GM23248 (cell line): ENCODE data around the gene MYO5B. TPM values are rescaled to one million over a fixed set of nuclear protein-coding genes. Genes with fewer than 3 reads are reported as not detected.

ENCODE experiments used
- DNase-seq: peaks from one replicate; pipeline ENCODE4 v3.0.0-alpha.2; 2015
- H2AFZ ChIP-seq: fragments of 200-600 bp; sonication (generic); 2 replicates; pipeline ENCODE4 v1.6.1; 2016; ENCODE audit warnings: antibody characterized with exemption
- H3F3A ChIP-seq: fragments of 200-600 bp; sonication (generic); 2 replicates; pipeline ENCODE4 v1.6.1; 2016; ENCODE audit warnings: mild to moderate bottlenecking, antibody characterized with exemption, mixed run types; ENCODE audit not compliant: insufficient read depth
- H3K27ac ChIP-seq: fragments of 200-600 bp; sonication (generic); 2 replicates; pipeline ENCODE4 v1.5.1; 2016; ENCODE audit warnings: mild to moderate bottlenecking
- H3K27me3 ChIP-seq: fragments of 200-600 bp; sonication (generic); replicated peaks from 2 replicates; pipeline ENCODE4 v1.6.1; 2016; ENCODE audit warnings: mild to moderate bottlenecking; ENCODE audit not compliant: insufficient read depth
- H3K36me3 ChIP-seq: fragments of 200-600 bp; sonication (generic); 2 replicates; pipeline ENCODE4 v1.6.1; 2016; ENCODE audit warnings: low read depth, mild to moderate bottlenecking
- H3K4me1 ChIP-seq: fragments of 200-600 bp; sonication (generic); 2 replicates; pipeline ENCODE4 v1.6.1; 2016; ENCODE audit warnings: mild to moderate bottlenecking; ENCODE audit not compliant: insufficient read depth
- H3K4me2 ChIP-seq: fragments of 200-600 bp; sonication (generic); one replicate; pipeline ENCODE4 v1.6.1; 2016; ENCODE audit warnings: mild to moderate bottlenecking; ENCODE audit not compliant: unreplicated experiment
- H3K4me3 ChIP-seq: fragments of 200-600 bp; sonication (generic); 2 replicates; pipeline ENCODE4 v1.5.1; 2016; ENCODE audit warnings: mild to moderate bottlenecking
- H3K79me2 ChIP-seq: fragments of 200-600 bp; sonication (generic); 2 replicates; pipeline ENCODE4 v1.6.1; 2016; ENCODE audit warnings: mild to moderate bottlenecking; ENCODE audit not compliant: insufficient read depth
- H3K9ac ChIP-seq: fragments of 200-600 bp; sonication (generic); 2 replicates; pipeline ENCODE4 v1.6.1; 2016; ENCODE audit warnings: mild to moderate bottlenecking
- H3K9me2 ChIP-seq: fragments of 200-600 bp; sonication (generic); 2 replicates; pipeline ENCODE4 v1.6.1; 2016; ENCODE audit warnings: mixed run types, mild to moderate bottlenecking, moderate library complexity; ENCODE audit not compliant: insufficient read depth
- H3K9me3 ChIP-seq: fragments of 200-600 bp; sonication (generic); one replicate; pipeline ENCODE4 v1.6.1; 2017; ENCODE audit warnings: low read depth
- H4K20me1 ChIP-seq: fragments of 200-600 bp; sonication (generic); 2 replicates; pipeline ENCODE4 v1.6.0; 2016; ENCODE audit not compliant: insufficient read depth
- EZH2 ChIP-seq: fragments of 200-600 bp; sonication (generic); IDR thresholded peaks from 2 replicates; pipeline ENCODE4 v1.6.1; 2018; ENCODE audit warnings: antibody characterized with exemption, mild to moderate bottlenecking; ENCODE audit not compliant: insufficient read depth, poor library complexity, severe bottlenecking
- EZH2phosphoT487 ChIP-seq: fragments of 200-600 bp; sonication (generic); IDR thresholded peaks from 2 replicates; pipeline ENCODE4 v1.6.1; 2018; ENCODE audit warnings: antibody characterized with exemption, moderate library complexity, mild to moderate bottlenecking, low read depth; ENCODE audit not compliant: insufficient read depth
- WGBS, 2 experiments: methylation state at CpG; one replicate each; pipeline ENCODE4 v1.1.6; 2015 to 2017; ENCODE audit warnings: low lambda C conversion rate in 2 of 2, low coverage in 1 of 2; ENCODE audit errors: missing lambda C conversion rate in 2 of 2; 5-methylcytosine and 5-hydroxymethylcytosine counted together
- in situ Hi-C: fragments of 300-500 bp; cut with MboI; formaldehyde crosslinking; loops from 2 replicates; pipeline ENCODE4 v1.15.0; 2020
- polyA plus RNA-seq: library from polyadenylated mRNA; unstranded; fragments of >200 nt; fragmentation: Nextera tagmentation; extraction: Ambion mirVana; gene quantifications from 2 replicates; pipeline ENCODE4 v1.2.1, GENCODE V29; 2016
- total RNA-seq: library from RNA; depleted of rRNA; stranded (reverse); fragments of >200 nt; shearing (Covaris generic); gene quantifications from 2 replicates; pipeline ENCODE4 v1.2.3, GENCODE V29; 2014

MYO5B gene
- total and polyA plus RNA-seq, 2 experiments from 2014 or later = 0.03 TPM; not detected in 1

- Histone ChIP-seq H3K27me3 (peaks cover 6% of the 10 kb centered on the region; the same call in 1 of the 2 replicates), H3K36me3 (no peaks in the 10 kb centered on the region), H3K79me2 (no peaks in the 10 kb centered on the region), H4K20me1 (no peaks in the 10 kb centered on the region), H3K4me2 (no peak overlapping the region), H3K4me1 (no peaks in the 10 kb centered on the region), H3K9ac (no peak overlapping the region), H3F3A (no peaks in the 10 kb centered on the region), H2AFZ (no peak overlapping the region), H3K9me2 (no peaks in the 10 kb centered on the region), H3K27ac (no peak overlapping the region), H3K4me3 (no peak overlapping the region), H3K9me3 (no peaks in the 10 kb centered on the region)
- DNase-seq = no peak
- TF ChIP-seq EZH2 (no peak), EZH2phosphoT487 (no peak)
- in situ Hi-C loops = no loop called here
- WGBS, 2 experiments = 2 to 8% methylated on average over 2 of the region's 2 CpGs
Measured at GRCh38 chr18:50171406-50171805, 23.5 kb downstream of the MYO5B start.

DNA sequence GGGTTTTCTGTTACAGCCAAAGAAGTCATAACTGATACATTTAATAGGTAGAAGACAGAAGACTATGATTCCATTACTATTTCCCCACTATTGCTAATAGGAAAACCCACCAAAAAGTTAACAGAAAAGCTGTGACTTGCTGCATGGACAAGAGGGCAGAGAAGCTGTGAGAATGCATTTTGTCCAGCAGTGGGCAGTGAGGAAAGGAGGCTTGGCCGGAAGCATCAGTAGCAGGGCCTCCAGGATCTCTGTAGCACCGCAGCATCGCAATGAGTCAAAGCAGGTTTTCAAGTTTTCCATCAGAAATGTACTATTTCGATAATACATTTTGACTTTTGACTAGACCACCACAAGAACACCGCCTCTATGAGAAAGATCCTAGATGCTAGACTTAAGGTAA lies 24.9 kb downstream of the MYO5B start:
- 37 to 42% methylated on average over 5 of the region's 5 CpGs for WGBS, 2 experiments
- Histone ChIP-seq H3F3A (no peaks in the 10 kb centered on the region), H2AFZ (no peak overlapping the region), H3K4me3 (no peak overlapping the region), H3K27me3 (peaks cover 4% of the 10 kb centered on the region; the same call in 1 of the 2 replicates), H3K4me1 (no peaks in the 10 kb centered on the region), H3K9me2 (no peaks in the 10 kb centered on the region), H3K4me2 (no peak overlapping the region), H3K79me2 (no peaks in the 10 kb centered on the region), H3K36me3 (no peaks in the 10 kb centered on the region), H3K9me3 (no peaks in the 10 kb centered on the region), H3K27ac (no peak overlapping the region), H3K9ac (no peak overlapping the region), H4K20me1 (no peaks in the 10 kb centered on the region)
- DNase-seq = no peak
- TF ChIP-seq EZH2phosphoT487 (no peak), EZH2 (no peak)
- in situ Hi-C loops = no loop called here

DNA sequence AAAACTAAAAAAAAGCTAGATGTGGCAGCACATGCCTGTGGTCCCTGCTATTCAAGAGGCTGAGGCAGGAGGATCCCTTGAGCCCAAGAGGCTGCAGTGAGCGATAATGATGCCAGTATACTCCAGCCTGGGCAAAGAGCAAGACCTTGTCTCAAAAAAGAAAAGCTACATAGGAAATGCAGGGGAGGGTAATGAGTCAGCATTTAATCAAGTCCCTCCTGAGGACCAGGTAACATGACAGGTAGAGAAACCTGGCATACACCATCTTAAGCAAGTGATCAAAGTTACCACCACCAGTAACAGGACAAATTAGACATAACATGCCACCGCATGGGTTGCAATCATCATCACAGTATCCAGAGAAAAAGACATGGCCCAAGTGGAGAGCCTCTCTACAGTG lies 25.8 kb downstream of the MYO5B start:
- in situ Hi-C loops = no loop called here
- H3K27me3 ChIP-seq = peaks cover 4% of the 10 kb centered on the region; the same call in 1 of the 2 replicates

DNA sequence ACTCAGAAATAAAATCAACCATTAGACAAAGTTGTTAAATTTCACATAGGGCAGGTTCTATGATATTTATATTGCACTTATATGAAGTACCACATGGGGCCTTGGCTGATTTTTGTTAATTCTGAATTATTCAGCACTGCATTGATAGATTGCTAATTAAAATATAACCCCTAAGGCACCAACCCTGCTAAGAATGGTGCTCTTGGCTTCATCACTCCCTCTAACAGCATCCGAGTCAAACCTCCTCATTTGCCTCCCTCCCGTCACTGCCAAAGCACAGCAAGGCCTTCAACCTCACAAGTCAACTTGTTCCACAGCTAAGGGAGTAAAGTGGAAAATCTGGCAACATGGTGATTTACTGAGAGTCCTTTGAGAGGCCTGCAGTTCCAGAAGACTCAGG lies 27.0 kb downstream of the MYO5B start:
- Histone ChIP-seq H3K27ac (no peak overlapping the region), H3K9me2 (no peaks in the 10 kb centered on the region), H2AFZ (no peak overlapping the region), H3K27me3 (peaks cover 4% of the 10 kb centered on the region; the same call in 1 of the 2 replicates), H3K9ac (no peak overlapping the region), H3K36me3 (no peaks in the 10 kb centered on the region), H4K20me1 (no peaks in the 10 kb centered on the region), H3K79me2 (no peaks in the 10 kb centered on the region), H3K9me3 (no peaks in the 10 kb centered on the region), H3F3A (no peaks in the 10 kb centered on the region), H3K4me1 (no peaks in the 10 kb centered on the region), H3K4me3 (no peak overlapping the region), H3K4me2 (no peak overlapping the region)
- in situ Hi-C loops = no loop called here
- WGBS, 2 experiments = 14 to 24% methylated on average over 2 of the region's 2 CpGs
- no peak for DNase-seq
- TF ChIP-seq EZH2phosphoT487 (no peak), EZH2 (no peak)

More for the DNA sequence above, 25.8 kb downstream of the MYO5B start:
- H3K4me3 ChIP-seq = no peak overlapping the region
- 27 to 28% methylated on average over 2 of the region's 2 CpGs for WGBS, 2 experiments
- no peaks in the 10 kb centered on the region for H3F3A ChIP-seq
- H3K27ac ChIP-seq = no peak overlapping the region
- no peak overlapping the region for H3K4me2 ChIP-seq
- H2AFZ ChIP-seq = no peak overlapping the region
- H3K79me2 ChIP-seq = no peaks in the 10 kb centered on the region
- H3K9me2 ChIP-seq = no peaks in the 10 kb centered on the region
- no peaks in the 10 kb centered on the region for H3K36me3 ChIP-seq
- no peak overlapping the region for H3K9ac ChIP-seq
- TF ChIP-seq EZH2 = no peak
- TF ChIP-seq EZH2phosphoT487 = no peak
- H3K4me1 ChIP-seq = no peaks in the 10 kb centered on the region
- H3K9me3 ChIP-seq = no peaks in the 10 kb centered on the region
- no peak for DNase-seq
- H4K20me1 ChIP-seq = no peaks in the 10 kb centered on the region

GRCh38 chr18:50166901-50167300 lies 28.0 kb downstream of the MYO5B start:
- no peak for TF ChIP-seq EZH2phosphoT487
- no peak for TF ChIP-seq EZH2
- Histone ChIP-seq H3K9me2 (no peaks in the 10 kb centered on the region), H3K4me2 (no peak overlapping the region), H3K9me3 (no peaks in the 10 kb centered on the region), H3K4me1 (no peaks in the 10 kb centered on the region), H3F3A (no peaks in the 10 kb centered on the region), H3K27ac (no peak overlapping the region), H3K4me3 (no peak overlapping the region), H3K79me2 (no peaks in the 10 kb centered on the region), H3K27me3 (peaks cover 4% of the 10 kb centered on the region; the same call in 1 of the 2 replicates), H3K36me3 (no peaks in the 10 kb centered on the region), H2AFZ (no peak overlapping the region), H3K9ac (no peak overlapping the region), H4K20me1 (no peaks in the 10 kb centered on the region)
- no peak for DNase-seq
- in situ Hi-C loops = no loop called here
- WGBS, 2 experiments = 24 to 26% methylated on average over 3 of the region's 3 CpGs
